K562 treated with DMSO at 1 percent for 48 hours (cell line): ENCODE data around the gene RCVRN. TPM values are rescaled to one million over a fixed set of nuclear protein-coding genes. Genes with fewer than 3 reads are reported as not detected.

Experiments
- total RNA-seq: library from RNA; unstranded; fragments of 300-600 nt; gene quantifications from 2 replicates; pipeline ENCODE4 v1.2.3, GENCODE V29; 2022; ENCODE audit warnings: low replicate concordance; ENCODE audit errors: extremely low read depth

The RCVRN gene
- not detected in 2 replicates for total RNA-seq

DNA sequence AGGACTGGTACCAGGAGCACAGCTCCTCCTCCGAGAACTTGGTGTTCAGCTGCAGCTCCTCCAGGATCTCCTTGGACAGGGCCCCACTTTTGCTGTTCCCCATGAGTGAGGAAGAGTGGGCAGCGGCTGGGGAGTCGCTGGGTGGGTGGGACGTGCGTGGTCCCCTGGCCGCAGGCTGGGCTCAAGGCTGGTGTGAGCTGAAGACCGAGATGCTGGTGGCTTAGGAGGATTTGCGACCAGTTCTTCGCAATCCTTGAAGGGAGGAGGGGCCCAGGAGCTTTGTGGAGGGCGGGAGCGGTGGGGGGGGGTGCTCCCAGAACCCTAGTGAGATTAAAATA lies at the start of gene RCVRN:
RCVRN (minus strand) TSS at position 194 of the 338 bp plus-strand sequence; CDS start at position 103, 91 bp downstream.

Other genes with a start within 250 kb of the RCVRN start
- not detected in 2 replicates for gene DHRS7C, start 113.7 kb downstream of the RCVRN start, total RNA-seq
- gene GSG1L2, start 83.2 kb downstream of the RCVRN start, total RNA-seq = not detected in 2 replicates
- not detected in 2 replicates for gene GLP2R, start 79.3 kb downstream of the RCVRN start, total RNA-seq